ENCODE data around the gene ADD1. TPM values are rescaled to one million over a fixed set of nuclear protein-coding genes. Genes with fewer than 3 reads are reported as not detected.

The ADD1 gene
- total RNA-seq, 4 donors from 2014 or later = 253 to 402 (median 311) TPM

- H3K27ac ChIP-seq (replicated peaks in 1 of 4) = peak overlapping the region in 3 of 4 donors; percentile 47 to 63 (median 49)
- H3K4me3 ChIP-seq = no peak overlapping the region
- no peak for TF ChIP-seq POLR2A (IDR thresholded peaks at IDR 0.05; ENCODE audit: low read depth)
- TF ChIP-seq POLR2AphosphoS5 (IDR thresholded peaks at IDR 0.05) = no peak
- TF ChIP-seq EP300 (IDR thresholded peaks at IDR 0.05) = no peak
- no peak for TF ChIP-seq CTCF (IDR thresholded peaks at IDR 0.05)
- H3K36me3 ChIP-seq = no peaks in the 10 kb centered on the region
- no peaks in the 10 kb centered on the region for H3K9me3 ChIP-seq
- 87% methylated on average over 8 of the region's 13 CpGs for WGBS
- H3K4me1 ChIP-seq = peaks cover 93 to 96% (median 95%) of the 10 kb centered on the region in 4 donors
- intact Hi-C loops (cut with DNase I) = no loop called here
- no peak for DNase-seq (ENCODE audit: extremely low spot score)
- no peaks in the 10 kb centered on the region for H3K27me3 ChIP-seq
These were observed 36.1 kb upstream of the ADD1 start for GRCh38 chr4:2807571-2807970.

GRCh38 chr4:2808001-2808400 lies 35.6 kb upstream of the ADD1 start:
- no peaks in the 10 kb centered on the region for H3K9me3 ChIP-seq
- no peaks in the 10 kb centered on the region for H3K36me3 ChIP-seq
- peaks cover 92 to 96% (median 94%) of the 10 kb centered on the region in 4 donors for H3K4me1 ChIP-seq
- peak overlapping the region in 1 of 4 donors; percentile 47 for H3K27ac ChIP-seq (replicated peaks in 1 of 4)
- intact Hi-C loops (cut with DNase I) = no loop called here
- no peak for DNase-seq (ENCODE audit: extremely low spot score)
- 96% methylated on average over 6 of the region's 7 CpGs for WGBS
- no peaks in the 10 kb centered on the region for H3K27me3 ChIP-seq
- no peak overlapping the region for H3K4me3 ChIP-seq
- TF ChIP-seq CTCF (IDR thresholded peaks at IDR 0.05) (no peak), POLR2AphosphoS5 (IDR thresholded peaks at IDR 0.05) (no peak), EP300 (IDR thresholded peaks at IDR 0.05) (no peak), POLR2A (IDR thresholded peaks at IDR 0.05; ENCODE audit: low read depth) (no peak)

- H3K4me1 ChIP-seq = peaks cover 75 to 90% (median 84%) of the 10 kb centered on the region in 4 donors
These were observed 33.9 kb upstream of the ADD1 start for GRCh38 chr4:2809610-2810180.

GRCh38 chr4:2810388-2810787 lies 33.3 kb upstream of the ADD1 start:
- intact Hi-C loops (cut with DNase I) = no loop called here
- H3K27ac ChIP-seq (replicated peaks in 1 of 4) = peak overlapping the region in 3 of 4 donors; percentile 51 to 75 (median 69)
- H3K9me3 ChIP-seq = no peaks in the 10 kb centered on the region
- WGBS = 71% methylated on average over 3 of the region's 10 CpGs
- peaks cover 68 to 88% (median 77%) of the 10 kb centered on the region in 4 donors for H3K4me1 ChIP-seq
- H3K36me3 ChIP-seq = peaks cover 0 to 11% (median 4%) of the 10 kb centered on the region in 4 donors
- no peaks in the 10 kb centered on the region for H3K27me3 ChIP-seq
- no peak for TF ChIP-seq EP300 (IDR thresholded peaks at IDR 0.05)
- no peak for TF ChIP-seq POLR2AphosphoS5 (IDR thresholded peaks at IDR 0.05)
- no peak for TF ChIP-seq POLR2A (IDR thresholded peaks at IDR 0.05; ENCODE audit: low read depth)
- TF ChIP-seq CTCF (IDR thresholded peaks at IDR 0.05) = no peak
- H3K4me3 ChIP-seq = no peak overlapping the region
- DNase-seq (ENCODE audit: extremely low spot score) = no peak

More at GRCh38 chr4:2809610-2810180, 33.9 kb upstream of the ADD1 start:
- intact Hi-C loops (cut with DNase I) = no loop called here
- no peak for DNase-seq (ENCODE audit: extremely low spot score)
- Histone ChIP-seq H3K36me3 (peaks cover 0 to 10% (median 2%) of the 10 kb centered on the region in 4 donors), H3K9me3 (no peaks in the 10 kb centered on the region), H3K27ac (replicated peaks in 1 of 4) (peak overlapping the region in 2 of 4 donors; percentile 25 to 30), H3K4me3 (no peak overlapping the region), H3K27me3 (no peaks in the 10 kb centered on the region)
- TF ChIP-seq EP300 (IDR thresholded peaks at IDR 0.05) (no peak), POLR2AphosphoS5 (IDR thresholded peaks at IDR 0.05) (no peak), POLR2A (IDR thresholded peaks at IDR 0.05; ENCODE audit: low read depth) (no peak), CTCF (IDR thresholded peaks at IDR 0.05) (no peak)
- whole genome bisulfite sequencing = 77% methylated on average over 9 of the region's 10 CpGs
